Stimulated activated CD8-positive, alpha-beta memory T cell treated with anti-CD3 and anti-CD28 coated beads, Interleukin-7, amount 100 ng/mL, for 24 hours (primary cell): Measurements from ENCODE around the gene FAM50B.

ENCODE experiments used
- DNase-seq: peaks from one replicate; pipeline ENCODE4 v3.0.0-alpha.2; 2020; ENCODE audit warnings: low read depth

The FAM50B gene

GRCh38 chr6:3895312-3895653 is 46.1 kb downstream of the FAM50B start:
- DNase-seq, result no peak

GRCh38 chr6:3895805-3896204 is 46.6 kb downstream of the FAM50B start:
- no peak for DNase-seq

- DNase-seq, result no peak
These were observed 49.3 kb downstream of the FAM50B start for GRCh38 chr6:3898265-3898994.

- DNase-seq, result no peak
These were observed 49.9 kb downstream of the FAM50B start for GRCh38 chr6:3899061-3899460.

GRCh38 chr6:3899970-3900439 is 50.8 kb downstream of the FAM50B start:
- no peak for DNase-seq
